Body of pancreas (tissue), 4 donors: ENCODE data around the gene KCNIP4.

Experiments used
- POLR2A ChIP-seq, 3 donors: fragments of 450-650 bp; IDR thresholded peaks; one replicate each; pipeline ENCODE4 v1.6.1; 2016; ENCODE audit warnings: antibody characterized with exemption in 3 of 3, mild to moderate bottlenecking in 2 of 3
- TF ChIP-seq, protein P1 (sequence below), 7 experiments: fragments of 450-650 bp in 4 of 7; fragments of 200-600 bp in 3 of 7; sonication (generic) in 3 of 7; IDR thresholded peaks; one replicate each; pipeline ENCODE4 v1.5.1; 2016 to 2019; ENCODE audit warnings: antibody characterized with exemption in 7 of 7

DNA sequence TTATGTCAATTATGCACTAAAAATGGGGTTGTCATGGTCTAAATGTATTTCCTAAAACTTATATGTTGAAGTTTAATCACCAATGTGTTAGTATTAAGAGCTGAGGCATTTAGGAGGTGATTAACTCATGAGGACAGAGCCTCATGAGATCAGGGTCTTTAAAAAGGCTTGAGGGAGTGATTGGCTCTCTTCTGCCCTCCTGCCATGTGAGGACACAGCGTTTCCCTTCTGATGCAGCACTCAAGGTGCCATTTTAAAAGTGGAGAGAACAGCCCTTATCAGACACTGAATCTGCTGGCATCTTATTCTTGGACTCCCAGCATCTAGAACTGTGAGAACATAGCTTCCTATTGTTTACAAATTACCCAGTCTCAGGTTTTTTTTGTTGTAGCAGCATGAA lies 581.7 kb downstream of the KCNIP4 start:
- no peak for TF ChIP-seq POLR2A (IDR thresholded peaks at IDR 0.05)
- TF ChIP-seq, protein P1, sequence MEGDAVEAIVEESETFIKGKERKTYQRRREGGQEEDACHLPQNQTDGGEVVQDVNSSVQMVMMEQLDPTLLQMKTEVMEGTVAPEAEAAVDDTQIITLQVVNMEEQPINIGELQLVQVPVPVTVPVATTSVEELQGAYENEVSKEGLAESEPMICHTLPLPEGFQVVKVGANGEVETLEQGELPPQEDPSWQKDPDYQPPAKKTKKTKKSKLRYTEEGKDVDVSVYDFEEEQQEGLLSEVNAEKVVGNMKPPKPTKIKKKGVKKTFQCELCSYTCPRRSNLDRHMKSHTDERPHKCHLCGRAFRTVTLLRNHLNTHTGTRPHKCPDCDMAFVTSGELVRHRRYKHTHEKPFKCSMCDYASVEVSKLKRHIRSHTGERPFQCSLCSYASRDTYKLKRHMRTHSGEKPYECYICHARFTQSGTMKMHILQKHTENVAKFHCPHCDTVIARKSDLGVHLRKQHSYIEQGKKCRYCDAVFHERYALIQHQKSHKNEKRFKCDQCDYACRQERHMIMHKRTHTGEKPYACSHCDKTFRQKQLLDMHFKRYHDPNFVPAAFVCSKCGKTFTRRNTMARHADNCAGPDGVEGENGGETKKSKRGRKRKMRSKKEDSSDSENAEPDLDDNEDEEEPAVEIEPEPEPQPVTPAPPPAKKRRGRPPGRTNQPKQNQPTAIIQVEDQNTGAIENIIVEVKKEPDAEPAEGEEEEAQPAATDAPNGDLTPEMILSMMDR (IDR thresholded peaks at IDR 0.05), result no peak
